ENCODE measurements around the gene SNRK.
"Not testable (repeated sequence)": the region's sequence is repeated elsewhere in the genome, so short reads cannot be mapped to it uniquely, and the experiment has no call there.

The SNRK gene

DNA sequence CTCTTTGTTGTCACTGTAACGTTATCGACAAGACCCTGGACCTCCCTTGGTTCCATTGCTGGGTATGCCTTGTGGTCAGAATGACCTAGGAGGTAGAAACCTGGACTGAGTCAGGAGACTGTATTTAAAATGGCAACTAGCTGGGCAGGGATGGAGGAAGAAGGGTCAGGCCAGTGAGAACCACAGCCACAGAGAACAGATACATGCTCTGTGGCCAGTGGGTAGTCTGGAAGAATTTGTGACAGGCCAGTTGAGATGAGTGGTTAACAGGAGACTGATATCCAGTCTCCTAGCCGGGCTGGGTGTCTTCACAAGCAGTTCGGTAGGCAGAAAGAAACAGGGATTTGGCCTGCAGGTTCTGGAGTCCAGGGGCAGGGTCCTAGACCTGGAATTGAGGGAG is 58.9 kb downstream of the SNRK start:
- in situ Hi-C loops (cut with MboI; ENCODE audit: low sequenced_read_pairs) = no loop called here

DNA sequence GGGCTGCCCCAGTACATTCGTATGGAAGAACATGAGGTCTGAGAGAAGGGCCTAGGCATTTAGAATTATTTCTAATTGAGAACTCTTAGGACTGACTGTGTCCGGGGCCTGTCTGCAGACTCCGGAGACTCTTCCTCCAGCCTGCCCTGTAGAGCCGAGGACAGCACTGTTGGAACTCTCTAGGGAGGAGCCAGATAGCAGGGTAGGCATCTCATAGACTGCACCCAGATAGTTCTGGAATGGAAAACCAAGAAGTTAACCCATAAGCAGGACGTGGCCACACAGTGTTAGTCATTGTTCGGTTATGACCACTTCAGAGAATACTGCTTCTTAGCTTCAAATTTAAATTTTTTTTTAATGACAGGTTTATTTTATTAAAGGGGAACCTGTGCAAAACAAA is 59.5 kb downstream of the SNRK start:
- in situ Hi-C loops (cut with MboI; ENCODE audit: low sequenced_read_pairs) = no loop called here

DNA sequence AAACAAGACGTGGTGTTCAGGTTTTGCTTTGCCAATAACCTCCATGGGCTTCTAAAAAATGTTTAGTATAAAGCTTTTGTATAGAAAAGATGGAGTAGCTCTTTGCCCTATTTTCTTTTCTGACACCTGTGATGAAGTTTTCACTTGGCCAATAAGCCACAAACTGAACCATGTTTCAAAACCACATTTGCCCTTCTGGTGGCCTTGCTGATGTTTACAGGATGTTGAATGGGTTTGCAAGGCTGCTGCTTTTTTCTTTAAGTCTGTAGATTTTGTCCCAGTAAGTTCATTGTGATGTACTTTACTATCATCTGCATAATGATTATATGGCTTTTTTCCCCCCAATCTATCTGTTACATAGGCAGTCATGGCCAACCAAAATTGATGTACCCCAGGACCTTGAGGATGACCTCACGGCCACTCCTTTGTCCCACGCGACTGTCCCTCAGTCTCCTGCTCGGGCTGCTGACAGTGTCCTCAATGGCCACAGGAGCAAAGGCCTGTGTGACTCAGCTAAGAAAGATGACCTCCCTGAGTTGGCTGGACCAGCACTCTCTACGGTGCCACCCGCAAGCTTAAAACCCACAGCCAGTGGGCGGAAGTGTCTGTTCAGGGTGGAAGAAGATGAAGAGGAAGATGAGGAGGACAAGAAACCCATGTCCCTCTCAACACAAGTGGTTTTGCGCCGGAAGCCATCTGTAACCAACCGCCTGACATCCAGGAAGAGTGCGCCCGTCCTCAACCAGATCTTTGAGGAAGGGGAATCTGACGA is 60.8 kb downstream of the SNRK start:
- in situ Hi-C loops (cut with MboI; ENCODE audit: low sequenced_read_pairs) = no loop called here

DNA sequence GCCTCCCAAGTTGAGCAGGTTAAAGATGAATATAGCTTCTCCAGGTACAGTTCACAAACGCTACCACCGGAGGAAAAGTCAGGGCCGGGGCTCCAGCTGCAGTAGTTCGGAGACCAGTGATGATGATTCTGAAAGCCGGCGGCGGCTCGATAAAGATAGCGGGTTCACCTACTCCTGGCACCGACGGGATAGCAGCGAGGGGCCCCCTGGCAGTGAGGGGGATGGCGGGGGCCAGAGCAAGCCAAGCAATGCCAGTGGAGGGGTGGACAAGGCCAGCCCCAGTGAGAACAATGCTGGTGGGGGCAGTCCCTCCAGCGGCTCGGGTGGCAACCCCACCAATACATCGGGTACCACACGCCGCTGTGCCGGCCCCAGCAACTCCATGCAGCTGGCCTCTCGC is 61.4 kb downstream of the SNRK start:
- in situ Hi-C loops (cut with MboI; ENCODE audit: low sequenced_read_pairs) = no loop called here

DNA sequence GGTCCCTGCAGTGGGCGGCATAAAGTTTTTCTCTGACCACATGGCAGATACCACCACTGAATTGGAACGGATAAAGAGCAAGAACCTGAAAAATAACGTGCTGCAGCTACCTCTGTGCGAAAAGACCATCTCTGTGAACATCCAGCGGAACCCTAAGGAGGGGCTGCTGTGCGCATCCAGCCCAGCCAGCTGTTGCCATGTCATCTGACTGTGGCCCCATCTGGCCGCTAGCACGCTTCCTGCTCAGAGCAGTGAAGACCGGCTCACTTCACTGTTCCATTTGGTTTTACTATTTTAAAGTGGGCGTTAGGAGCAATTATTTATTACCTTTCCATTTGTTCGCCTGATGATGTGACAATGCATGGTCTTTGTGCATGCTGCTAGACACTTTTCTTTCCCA is 62.0 kb downstream of the SNRK start:
- in situ Hi-C loops (cut with MboI; ENCODE audit: low sequenced_read_pairs) = no loop called here

DNA sequence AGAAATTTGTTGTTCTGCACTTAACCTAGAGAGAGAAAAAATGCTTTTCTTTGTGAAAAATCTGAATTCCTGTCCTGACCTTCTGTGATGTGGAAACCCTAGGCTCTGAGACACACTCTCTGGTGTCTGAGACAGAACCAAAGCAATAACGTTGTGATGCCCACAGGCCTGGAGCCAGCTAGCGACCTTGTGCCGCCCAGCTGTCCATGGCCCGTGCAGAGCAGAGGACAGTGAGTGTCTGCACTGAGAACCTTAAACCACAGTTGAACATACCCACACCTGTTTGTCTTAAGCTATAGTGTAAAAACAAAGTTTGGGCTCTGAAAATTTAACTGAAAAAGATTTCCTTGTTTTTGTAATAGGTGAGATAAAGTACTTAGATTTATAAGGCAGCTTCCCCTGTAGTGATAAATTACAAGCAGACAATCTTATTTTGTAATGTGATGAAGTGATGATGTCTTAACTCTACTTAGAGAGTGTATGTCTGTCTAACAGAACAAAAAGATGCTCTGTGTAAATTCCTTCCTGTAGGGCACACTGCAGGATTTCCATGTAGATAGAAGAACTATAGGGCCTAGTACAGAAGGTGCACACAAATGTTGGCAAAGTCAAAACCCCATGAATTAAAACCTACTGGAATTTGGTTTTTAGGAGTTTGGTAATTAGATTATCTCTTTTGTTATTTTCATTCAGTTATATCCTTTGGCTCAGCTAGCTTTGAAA is 62.7 kb downstream of the SNRK start:
- in situ Hi-C loops (cut with MboI; ENCODE audit: low sequenced_read_pairs) = no loop called here

DNA sequence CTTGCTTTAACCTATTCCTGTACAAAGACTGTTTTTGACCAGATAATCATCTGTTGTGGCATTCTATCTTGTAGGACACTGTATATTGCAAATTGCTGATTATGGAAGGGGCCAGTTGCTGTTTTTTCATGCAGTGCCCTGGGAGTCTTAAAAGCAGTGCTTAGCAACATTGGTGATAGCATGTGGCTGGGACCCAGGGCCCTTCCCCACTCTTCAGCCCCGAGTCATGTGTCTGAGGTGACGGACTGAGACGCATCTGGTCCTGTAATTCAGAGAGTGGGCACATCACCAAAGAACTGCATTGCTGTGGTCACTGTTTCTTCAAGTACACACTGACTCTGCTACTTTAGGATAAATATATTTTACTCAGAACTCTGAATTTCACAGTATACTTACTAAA is 63.4 kb downstream of the SNRK start:
- in situ Hi-C loops (cut with MboI; ENCODE audit: low sequenced_read_pairs) = no loop called here

DNA sequence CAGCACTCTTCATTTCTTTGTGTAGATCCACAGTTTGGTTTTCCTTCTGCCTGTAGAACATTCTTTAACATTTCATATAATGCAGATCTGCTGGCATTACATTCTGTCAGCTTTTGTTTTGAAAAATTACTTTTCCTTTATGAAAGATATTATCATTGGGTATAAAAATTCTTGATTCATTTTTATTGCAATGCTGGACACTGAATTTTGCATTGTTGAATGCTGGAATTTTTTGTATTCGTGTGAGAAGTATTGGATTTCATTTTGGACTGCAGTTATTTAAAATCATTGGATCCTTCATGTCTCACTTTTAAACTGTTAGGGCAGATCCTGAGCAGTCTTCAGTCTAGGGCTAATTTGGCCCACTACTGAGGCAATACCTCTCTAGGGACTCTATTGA is 67.1 kb downstream of the SNRK start:
- in situ Hi-C loops (cut with MboI; ENCODE audit: low sequenced_read_pairs) = no loop called here

DNA sequence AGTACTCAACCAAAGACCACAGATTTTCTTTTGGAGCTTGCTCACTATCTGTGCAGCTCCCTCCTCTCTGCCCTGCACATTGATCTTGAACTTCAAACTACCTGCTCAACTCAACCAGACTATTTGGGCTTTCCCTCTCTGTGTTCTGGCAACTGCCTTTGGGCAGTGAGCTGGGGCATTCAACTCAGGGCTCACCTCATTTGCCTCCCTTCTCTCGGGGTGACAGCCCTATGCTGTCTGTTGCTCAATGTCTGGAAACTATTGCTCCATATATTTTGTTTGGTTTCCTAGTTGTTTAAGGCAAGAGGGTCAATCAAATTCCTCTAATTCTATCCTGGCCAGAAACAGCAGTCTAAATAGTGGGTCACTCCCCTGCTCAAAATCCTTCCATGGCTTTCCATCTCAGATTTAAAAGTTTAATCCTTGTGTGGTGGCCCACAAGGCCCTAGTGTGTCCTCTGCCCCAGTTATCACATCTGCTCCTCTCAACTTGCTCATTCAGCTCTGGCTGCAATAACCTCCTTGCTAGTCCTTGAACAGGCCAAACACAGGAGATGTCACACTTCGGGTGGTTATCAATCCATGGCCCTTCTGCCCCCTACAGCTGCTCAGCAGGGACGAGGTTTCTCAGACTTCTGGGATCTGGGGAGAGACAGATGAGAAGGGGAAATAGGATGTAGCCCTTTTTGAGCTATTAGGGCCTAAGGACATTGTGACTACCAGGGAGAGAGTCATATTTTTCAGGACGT is 67.8 kb downstream of the SNRK start:
- in situ Hi-C loops (cut with MboI; ENCODE audit: low sequenced_read_pairs) = no loop called here

DNA sequence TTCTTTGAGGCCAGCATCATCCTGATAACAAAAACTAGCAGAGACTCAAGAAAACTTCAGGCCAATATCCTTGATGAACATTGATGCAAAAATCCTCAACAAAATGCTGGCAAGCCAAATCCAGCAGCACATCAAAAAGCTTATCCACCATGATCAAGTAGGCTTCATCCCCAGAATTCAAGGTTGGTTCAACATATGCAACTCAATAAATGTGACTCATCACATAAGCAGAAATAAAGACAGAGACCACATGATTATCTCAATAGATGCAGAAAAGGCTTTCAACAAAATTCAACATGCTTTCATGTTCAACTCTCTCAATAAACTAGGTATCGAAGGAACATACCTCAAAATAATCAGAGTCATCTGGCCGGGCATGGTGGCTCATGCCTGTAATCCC is 69.7 kb downstream of the SNRK start:
- in situ Hi-C loops (cut with MboI; ENCODE audit: low sequenced_read_pairs) = not testable (repeated sequence)

DNA sequence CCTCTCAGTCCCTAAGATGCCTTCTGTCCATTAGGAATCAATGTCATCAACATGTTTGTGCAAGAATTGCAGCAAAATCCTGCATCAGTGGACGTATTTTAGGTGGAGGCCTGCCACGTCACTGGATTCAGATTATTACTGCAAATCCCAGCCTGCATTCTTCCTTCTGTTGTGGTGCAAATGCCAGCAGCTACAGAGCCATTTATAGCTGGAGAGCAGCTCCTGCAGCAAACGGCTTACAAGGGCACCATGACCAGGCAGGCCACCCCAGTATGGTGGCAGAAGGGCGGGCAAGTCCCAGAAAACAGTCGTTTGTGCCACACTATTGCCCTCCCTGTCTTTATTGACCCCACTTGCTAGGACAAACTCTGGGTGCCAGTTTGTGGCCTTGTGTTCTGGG is 74.7 kb downstream of the SNRK start:
- in situ Hi-C loops (cut with MboI; ENCODE audit: low sequenced_read_pairs) = no loop called here

DNA sequence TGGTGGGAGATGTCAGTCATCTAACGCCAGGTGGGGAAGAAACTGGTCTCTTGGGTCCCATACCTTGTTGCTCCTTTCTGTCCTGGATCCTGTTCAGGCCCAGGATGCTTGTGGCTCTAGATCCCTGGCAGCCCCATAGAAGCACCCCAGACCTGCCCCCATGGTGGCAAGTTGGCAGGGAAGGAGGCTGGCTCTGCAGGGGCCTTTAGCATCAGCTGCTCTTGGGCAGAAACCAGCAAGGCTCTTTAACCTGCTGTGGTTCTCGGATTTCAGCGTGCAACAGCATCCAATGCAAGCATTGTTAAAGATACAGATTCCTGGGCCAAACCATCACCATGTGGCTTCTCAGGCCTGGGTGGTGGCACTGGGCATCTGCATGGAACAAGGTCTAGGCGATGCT is 75.8 kb downstream of the SNRK start:
- in situ Hi-C loops (cut with MboI; ENCODE audit: low sequenced_read_pairs) = no loop called here

DNA sequence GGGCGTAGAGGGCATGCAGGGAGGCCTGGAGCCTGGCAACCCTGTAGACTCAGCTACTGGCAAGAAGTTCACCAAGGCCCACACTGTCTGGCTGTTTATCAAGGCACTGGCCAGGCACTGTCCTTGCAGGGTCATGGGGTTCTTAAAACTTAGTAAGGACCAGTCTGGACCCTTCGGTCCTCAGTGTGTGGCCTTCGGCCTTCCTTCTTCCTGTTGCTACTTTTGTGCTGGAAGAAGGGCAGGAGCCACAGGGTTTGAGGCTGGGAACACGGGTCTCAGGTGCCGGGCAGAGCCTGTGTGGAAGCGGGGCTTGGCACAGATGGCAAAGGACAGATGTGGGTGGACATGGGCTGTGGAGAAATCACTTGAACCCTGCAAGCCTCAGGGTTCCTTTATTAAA is 76.6 kb downstream of the SNRK start:
- in situ Hi-C loops (cut with MboI; ENCODE audit: low sequenced_read_pairs) = no loop called here

DNA sequence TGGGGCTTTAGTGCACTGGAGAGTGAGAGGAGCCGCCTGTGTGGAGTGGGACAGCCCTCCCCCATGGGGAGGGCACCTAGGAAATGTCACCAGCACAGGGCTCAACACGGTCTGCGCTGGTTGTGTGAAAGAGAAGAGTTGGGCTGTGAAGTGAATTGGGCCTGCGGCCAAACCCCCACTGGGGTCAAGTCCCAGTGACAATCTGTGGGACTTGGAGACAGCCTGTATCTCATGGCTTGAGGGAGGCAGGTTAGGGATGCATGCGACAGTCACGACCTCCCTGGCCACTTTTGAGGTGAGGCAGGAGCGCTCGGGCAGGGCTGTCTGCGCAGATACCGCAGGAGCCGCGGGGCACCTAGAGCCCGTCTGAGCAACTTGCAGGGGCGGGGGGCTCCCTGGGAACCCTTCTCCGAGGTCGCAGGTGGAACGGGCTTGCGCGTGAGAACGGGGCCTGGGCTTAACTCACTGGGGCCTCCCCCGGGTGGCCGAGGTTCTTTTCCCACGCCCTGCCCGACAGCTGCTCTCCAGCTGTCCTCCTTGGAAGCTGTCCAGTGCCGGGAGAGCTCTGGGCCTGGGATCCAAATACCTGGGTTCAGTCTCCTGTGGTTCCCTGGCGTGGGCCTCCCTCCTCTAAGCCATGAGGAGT is 77.4 kb downstream of the SNRK start:
- in situ Hi-C loops (cut with MboI; ENCODE audit: low sequenced_read_pairs) = no loop called here

DNA sequence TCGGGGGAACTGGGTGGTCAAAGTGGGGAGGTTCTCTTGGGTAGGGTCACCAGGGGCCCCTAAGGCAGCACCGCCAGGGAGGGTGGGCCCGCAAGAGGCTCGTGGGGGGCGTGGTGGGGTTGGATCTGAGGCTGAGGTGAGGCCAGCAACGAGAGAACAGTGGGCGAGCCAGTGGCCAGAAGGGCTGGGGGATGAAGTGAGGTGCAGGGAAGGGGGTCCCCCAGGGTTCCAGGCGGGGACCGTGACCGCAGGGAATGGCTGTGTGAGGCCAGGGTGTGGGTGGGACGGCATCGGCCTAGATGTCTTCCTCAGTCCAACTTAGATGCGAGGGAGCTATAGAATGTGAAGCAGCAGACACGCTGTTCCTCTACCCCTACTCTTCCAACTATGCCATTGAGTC is 78.2 kb downstream of the SNRK start:
- in situ Hi-C loops (cut with MboI; ENCODE audit: low sequenced_read_pairs) = no loop called here

DNA sequence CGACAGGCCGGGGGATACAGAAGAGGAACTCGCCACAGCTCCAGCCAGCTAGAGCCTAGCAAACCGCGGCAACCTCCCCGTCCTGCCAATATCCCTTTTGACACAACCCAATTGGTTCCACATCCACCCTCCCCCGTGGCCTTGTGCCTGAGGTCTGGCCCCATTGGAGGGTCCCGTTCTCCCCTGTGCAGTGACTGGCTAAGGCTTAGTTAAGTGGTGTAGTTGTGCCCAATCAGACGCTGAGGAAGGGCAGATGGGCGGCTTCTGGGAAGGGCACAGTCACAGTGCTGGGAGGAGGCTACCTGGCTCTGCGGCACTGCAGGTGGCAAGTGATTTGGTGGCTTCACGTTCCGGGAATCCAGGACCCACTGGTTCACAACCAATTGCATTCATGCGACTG is 78.6 kb downstream of the SNRK start:
- in situ Hi-C loops (cut with MboI; ENCODE audit: low sequenced_read_pairs) = no loop called here

DNA sequence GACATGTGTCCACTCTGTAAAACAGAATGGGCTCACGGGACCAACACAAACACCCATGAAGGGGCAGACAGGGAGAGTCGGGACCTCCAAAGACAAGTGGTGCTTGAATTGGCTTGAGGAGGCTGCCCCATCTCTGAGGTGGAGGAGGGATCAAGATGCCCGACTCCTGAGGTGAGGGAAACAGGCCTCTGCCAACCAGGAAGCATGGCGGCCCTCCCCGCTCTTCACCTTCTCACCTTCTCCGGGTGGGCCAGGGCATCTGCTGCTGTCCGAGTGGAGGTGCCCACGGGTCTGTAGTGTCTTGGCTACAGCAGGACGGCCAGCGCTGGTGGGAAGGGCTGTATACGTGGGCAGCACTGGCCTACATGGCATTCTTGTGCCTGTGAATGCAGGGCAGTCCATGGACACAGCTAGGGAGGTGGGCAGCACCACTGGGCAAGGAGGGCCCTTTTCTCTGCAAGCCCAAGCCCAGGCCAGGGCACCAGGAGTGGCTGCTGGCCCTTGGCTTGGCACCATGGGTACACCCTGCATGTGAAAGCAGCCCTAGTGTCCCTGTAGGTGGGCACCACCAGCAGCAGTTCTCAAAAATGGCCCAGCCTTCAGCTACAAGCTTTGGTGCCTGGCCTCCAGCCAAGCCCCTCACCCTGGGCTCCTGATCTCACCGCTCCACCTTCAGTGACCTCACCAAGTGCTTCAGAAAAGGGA is 79.4 kb downstream of the SNRK start:
- in situ Hi-C loops (cut with MboI; ENCODE audit: low sequenced_read_pairs) = no loop called here

DNA sequence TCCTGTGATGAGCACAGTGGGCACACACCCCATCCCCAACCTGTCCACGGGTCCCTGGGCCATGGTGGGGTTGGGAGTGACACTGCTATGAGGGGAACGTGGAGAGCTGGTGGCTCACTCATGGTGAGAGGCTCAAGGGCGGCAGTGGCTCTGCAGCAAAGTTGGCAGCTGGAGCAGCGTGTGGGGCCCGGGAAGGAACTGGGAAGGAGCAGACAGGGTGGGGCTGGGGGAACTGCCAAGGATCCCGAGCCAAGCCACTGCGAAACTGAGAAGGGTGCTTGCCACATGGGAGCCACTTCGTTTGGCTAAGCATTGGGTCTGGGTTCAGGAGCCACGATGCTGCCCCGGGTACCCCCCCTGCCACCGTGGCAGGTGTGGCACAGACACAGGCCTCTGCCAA is 80.1 kb downstream of the SNRK start:
- in situ Hi-C loops (cut with MboI; ENCODE audit: low sequenced_read_pairs) = no loop called here

DNA sequence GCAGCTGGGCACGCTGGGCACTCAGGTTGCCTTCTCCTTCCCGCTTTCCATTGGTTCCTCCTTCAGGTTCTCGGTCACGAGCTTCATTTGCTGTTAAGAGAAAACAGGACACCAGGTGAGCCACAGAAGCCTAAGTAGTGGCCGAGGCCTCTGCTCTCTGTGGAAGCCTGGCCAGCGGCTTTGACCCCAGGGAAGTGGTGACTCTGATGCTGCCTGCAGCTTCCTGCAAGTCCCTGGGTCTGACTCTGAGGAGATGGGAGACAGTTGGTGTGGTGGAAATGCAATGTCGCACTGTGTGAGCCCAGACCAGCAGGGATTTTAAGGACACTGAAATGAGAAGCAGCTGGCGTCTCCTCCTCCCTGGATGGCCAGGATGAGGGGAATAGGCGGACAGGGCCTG is 80.5 kb downstream of the SNRK start:
- in situ Hi-C loops (cut with MboI; ENCODE audit: low sequenced_read_pairs) = no loop called here

DNA sequence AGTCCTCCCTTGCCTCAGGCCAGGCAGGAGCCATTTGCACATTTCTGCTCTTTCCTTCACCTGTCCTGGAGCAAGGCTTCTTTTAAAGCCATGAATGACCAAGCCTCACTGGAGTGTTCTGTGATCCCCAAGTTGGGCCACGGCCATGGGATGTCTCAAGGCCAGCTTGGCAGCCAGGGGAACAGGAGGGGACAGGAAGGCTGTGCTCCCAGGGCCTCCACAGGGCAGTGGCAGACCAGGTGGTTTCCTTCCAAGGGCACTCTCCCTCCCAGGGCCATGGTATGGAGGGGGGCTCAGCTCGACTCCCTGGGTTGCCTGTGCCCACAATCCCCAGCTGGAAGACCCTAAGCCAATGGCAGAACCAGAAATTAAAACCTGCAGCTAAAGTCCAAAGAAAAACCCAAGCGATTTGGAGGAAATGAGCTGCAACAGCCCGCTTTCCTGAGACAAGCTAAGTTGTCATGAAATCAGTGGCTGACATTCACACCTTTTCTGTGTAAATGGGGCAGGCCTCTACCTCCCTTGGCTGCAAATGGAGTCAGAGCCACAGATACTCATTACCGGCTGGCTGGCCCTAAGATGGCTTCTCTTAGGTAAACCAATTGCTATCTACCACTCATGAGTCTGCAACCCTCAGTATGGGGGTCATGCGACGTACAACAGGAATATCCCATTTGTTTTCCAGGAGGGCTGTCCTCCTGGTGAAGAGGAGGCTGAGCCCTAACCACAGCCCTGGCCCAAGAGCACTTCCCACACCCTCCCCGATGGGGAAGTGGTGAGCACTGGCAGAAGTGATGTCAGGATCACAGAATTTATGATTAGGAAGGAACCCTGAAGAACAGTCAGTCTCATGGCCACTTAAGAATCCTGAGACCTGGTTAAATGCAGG is 83.3 kb downstream of the SNRK start:
- in situ Hi-C loops (cut with MboI; ENCODE audit: low sequenced_read_pairs) = no loop called here

All from HL-60/S4 treated with retinoic acid at 250 ng/mL for 4 days and 3 days (cell line).